ENCODE measurements around the gene MAP6. TPM values are rescaled to one million over a fixed set of nuclear protein-coding genes. Genes with fewer than 3 reads are reported as not detected.

MAP6 gene
- total and polyA plus RNA-seq, 10 of the 15 experiments (the other 5 are each of a cell fraction or from before 2014, with no cell fraction given): 0.06 to 0.19 (median 0.11) TPM; not detected in 5

DNA sequence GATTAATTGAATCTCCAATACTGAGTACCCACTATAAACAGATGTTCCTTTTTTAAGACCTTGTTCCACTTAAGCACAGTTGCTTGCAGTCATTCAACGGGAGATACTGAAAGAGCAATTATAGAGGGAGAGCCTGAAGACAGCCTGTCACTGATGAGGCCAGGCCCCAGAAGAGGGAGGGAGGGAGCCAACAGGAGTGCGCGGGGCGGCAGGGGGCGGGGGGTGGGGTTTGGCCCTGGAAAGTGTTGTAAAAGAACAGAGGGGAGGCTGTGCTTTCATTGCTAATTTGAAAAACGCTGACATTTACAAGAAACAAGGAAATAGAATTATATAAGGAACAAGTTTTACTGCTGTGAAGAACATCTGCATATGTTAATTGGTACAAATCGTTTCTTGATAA lies 53.1 kb downstream of the MAP6 start:
- CTCF ChIA-PET: interaction anchor here (2.3 kb wide), 1 partner anchor 13 kb away, joined by 6 read pairs; no protein-coding TSS in a partner anchor
- H3K4me1 ChIP-seq (ENCODE audit: control insufficient read depth, insufficient read depth, low read length): no peaks in the 10 kb centered on the region
- in situ Hi-C loops (cut with MboI): no loop called here
- 24% methylated on average over 3 of the region's 7 CpGs for WGBS (ENCODE audit: insufficient coverage, insufficient replicate concordance, low lambda C conversion rate, missing lambda C conversion rate)
- FAIRE-seq (no peak), ATAC-seq (no peak), DNase-seq (ENCODE audit: low read depth, low spot score) (no peak)
- H3K36me3 ChIP-seq (ENCODE audit: control insufficient read depth in 2 of 2, insufficient read depth in 2 of 2, low read length in 1 of 2): no peaks in the 10 kb centered on the region
- RAD21 ChIA-PET (ENCODE audit: unreplicated experiment): interaction anchor here (0.6 kb wide), 1 partner anchor 107 kb away, joined by 4 read pairs; no protein-coding TSS in a partner anchor
- H3K9me3 ChIP-seq (replicated peaks; ENCODE audit: control insufficient read depth, insufficient read depth, low read length): no peaks in the 10 kb centered on the region
- H3K27me3 ChIP-seq (replicated peaks in 1 of 2; ENCODE audit: control insufficient read depth in 2 of 2, insufficient read depth in 2 of 2, low read length in 1 of 2): no peaks in the 10 kb centered on the region
- H3K4me3 ChIP-seq: no peak overlapping the region
- SMC1A ChIA-PET (ENCODE audit: uncharacterized antibody, unreplicated experiment): no interaction called here
- H3K79me2 ChIP-seq (ENCODE audit: control insufficient read depth, insufficient read depth, low read length): no peaks in the 10 kb centered on the region
- POLR2A ChIA-PET: no interaction called here
- intact Hi-C loops (cut with micrococcal nuclease; ENCODE audit: unreplicated experiment): no loop called here
- no peaks in the 10 kb centered on the region for H4K20me1 ChIP-seq (ENCODE audit: control insufficient read depth, insufficient read depth)
- no peak overlapping the region for H3K27ac ChIP-seq (ENCODE audit: control insufficient read depth, insufficient read depth)
- no peak overlapping the region for H3K9ac ChIP-seq (ENCODE audit: control insufficient read depth, insufficient read depth, low read length)
- BruUV-seq (replicated peaks): no TSS peak
- no peak overlapping the region for H3K4me2 ChIP-seq (ENCODE audit: control insufficient read depth, insufficient read depth)
- no peak overlapping the region for H2AFZ ChIP-seq (ENCODE audit: control insufficient read depth, low read depth, low read length)
- TF ChIP-seq, protein P1, sequence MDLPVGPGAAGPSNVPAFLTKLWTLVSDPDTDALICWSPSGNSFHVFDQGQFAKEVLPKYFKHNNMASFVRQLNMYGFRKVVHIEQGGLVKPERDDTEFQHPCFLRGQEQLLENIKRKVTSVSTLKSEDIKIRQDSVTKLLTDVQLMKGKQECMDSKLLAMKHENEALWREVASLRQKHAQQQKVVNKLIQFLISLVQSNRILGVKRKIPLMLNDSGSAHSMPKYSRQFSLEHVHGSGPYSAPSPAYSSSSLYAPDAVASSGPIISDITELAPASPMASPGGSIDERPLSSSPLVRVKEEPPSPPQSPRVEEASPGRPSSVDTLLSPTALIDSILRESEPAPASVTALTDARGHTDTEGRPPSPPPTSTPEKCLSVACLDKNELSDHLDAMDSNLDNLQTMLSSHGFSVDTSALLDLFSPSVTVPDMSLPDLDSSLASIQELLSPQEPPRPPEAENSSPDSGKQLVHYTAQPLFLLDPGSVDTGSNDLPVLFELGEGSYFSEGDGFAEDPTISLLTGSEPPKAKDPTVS (IDR thresholded peaks at IDR 0.05; ENCODE audit: low read depth, low read length): no peak
- TF ChIP-seq SIX5 (IDR thresholded peaks at IDR 0.05; ENCODE audit: low read depth, low read length, severe bottlenecking): no peak
- no peak for TF ChIP-seq NFYA (IDR thresholded peaks at IDR 0.05; ENCODE audit: borderline replicate concordance, low read depth, low read length)
- no peak for TF ChIP-seq POU2F2 (IDR thresholded peaks at IDR 0.05; ENCODE audit: borderline replicate concordance, low read depth, low read length)
- TF ChIP-seq, protein P2, sequence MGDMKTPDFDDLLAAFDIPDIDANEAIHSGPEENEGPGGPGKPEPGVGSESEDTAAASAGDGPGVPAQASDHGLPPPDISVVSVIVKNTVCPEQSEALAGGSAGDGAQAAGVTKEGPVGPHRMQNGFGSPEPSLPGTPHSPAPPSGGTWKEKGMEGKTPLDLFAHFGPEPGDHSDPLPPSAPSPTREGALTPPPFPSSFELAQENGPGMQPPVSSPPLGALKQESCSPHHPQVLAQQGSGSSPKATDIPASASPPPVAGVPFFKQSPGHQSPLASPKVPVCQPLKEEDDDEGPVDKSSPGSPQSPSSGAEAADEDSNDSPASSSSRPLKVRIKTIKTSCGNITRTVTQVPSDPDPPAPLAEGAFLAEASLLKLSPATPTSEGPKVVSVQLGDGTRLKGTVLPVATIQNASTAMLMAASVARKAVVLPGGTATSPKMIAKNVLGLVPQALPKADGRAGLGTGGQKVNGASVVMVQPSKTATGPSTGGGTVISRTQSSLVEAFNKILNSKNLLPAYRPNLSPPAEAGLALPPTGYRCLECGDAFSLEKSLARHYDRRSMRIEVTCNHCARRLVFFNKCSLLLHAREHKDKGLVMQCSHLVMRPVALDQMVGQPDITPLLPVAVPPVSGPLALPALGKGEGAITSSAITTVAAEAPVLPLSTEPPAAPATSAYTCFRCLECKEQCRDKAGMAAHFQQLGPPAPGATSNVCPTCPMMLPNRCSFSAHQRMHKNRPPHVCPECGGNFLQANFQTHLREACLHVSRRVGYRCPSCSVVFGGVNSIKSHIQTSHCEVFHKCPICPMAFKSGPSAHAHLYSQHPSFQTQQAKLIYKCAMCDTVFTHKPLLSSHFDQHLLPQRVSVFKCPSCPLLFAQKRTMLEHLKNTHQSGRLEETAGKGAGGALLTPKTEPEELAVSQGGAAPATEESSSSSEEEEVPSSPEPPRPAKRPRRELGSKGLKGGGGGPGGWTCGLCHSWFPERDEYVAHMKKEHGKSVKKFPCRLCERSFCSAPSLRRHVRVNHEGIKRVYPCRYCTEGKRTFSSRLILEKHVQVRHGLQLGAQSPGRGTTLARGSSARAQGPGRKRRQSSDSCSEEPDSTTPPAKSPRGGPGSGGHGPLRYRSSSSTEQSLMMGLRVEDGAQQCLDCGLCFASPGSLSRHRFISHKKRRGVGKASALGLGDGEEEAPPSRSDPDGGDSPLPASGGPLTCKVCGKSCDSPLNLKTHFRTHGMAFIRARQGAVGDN (IDR thresholded peaks at IDR 0.05): no peak
- TF ChIP-seq RBBP5 (conservative IDR thresholded peaks at IDR 0.05): no peak
- TF ChIP-seq, protein P3, sequence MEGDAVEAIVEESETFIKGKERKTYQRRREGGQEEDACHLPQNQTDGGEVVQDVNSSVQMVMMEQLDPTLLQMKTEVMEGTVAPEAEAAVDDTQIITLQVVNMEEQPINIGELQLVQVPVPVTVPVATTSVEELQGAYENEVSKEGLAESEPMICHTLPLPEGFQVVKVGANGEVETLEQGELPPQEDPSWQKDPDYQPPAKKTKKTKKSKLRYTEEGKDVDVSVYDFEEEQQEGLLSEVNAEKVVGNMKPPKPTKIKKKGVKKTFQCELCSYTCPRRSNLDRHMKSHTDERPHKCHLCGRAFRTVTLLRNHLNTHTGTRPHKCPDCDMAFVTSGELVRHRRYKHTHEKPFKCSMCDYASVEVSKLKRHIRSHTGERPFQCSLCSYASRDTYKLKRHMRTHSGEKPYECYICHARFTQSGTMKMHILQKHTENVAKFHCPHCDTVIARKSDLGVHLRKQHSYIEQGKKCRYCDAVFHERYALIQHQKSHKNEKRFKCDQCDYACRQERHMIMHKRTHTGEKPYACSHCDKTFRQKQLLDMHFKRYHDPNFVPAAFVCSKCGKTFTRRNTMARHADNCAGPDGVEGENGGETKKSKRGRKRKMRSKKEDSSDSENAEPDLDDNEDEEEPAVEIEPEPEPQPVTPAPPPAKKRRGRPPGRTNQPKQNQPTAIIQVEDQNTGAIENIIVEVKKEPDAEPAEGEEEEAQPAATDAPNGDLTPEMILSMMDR (IDR thresholded peaks at IDR 0.05 in 2 of 3, conservative IDR thresholded peaks at IDR 0.05 in 1 of 3; ENCODE audit: control insufficient read depth in 2 of 3, extremely low read depth in 1 of 3, insufficient read depth in 1 of 3, low read depth in 3 of 3, low read length in 3 of 3): no peak
- no peak for TF ChIP-seq SRF (IDR thresholded peaks at IDR 0.05; ENCODE audit: low read depth in 2 of 2, low read length in 2 of 2)
- TF ChIP-seq KAT2A (conservative IDR thresholded peaks at IDR 0.05; ENCODE audit: control insufficient read depth, low read depth, low read length): no peak

All from GM12878 (cell line).